ENCODE results near the gene DLGAP1.
"Not testable (repeated sequence)": the region's sequence is repeated elsewhere in the genome, so short reads cannot be mapped to it uniquely, and the experiment has no call there.

DLGAP1 gene

GRCh38 chr18:3590096-3590630, 864.9 kb downstream of the DLGAP1 start:
- TF ChIP-seq CTCF (IDR thresholded peaks at IDR 0.05) = no peak
- no peak for TF ChIP-seq ZFX (IDR thresholded peaks at IDR 0.05; ENCODE audit: borderline replicate concordance)
- H3K27ac ChIP-seq = no peak overlapping the region

- TF ChIP-seq ZFX (IDR thresholded peaks at IDR 0.05; ENCODE audit: borderline replicate concordance) (no peak), CTCF (IDR thresholded peaks at IDR 0.05) (peak; percentile 92)
- no peak overlapping the region for H3K27ac ChIP-seq
Measured at GRCh38 chr18:3585656-3586509, 869.2 kb downstream of the DLGAP1 start.

GRCh38 chr18:3584897-3585460, 870.1 kb downstream of the DLGAP1 start:
- H3K27ac ChIP-seq = no peak overlapping the region
- TF ChIP-seq CTCF (IDR thresholded peaks at IDR 0.05) (no peak), ZFX (IDR thresholded peaks at IDR 0.05; ENCODE audit: borderline replicate concordance) (no peak)

- no peak overlapping the region for H3K27ac ChIP-seq
- no peak for TF ChIP-seq CTCF (IDR thresholded peaks at IDR 0.05)
- TF ChIP-seq ZFX (IDR thresholded peaks at IDR 0.05; ENCODE audit: borderline replicate concordance) = no peak
Measured at GRCh38 chr18:3584266-3584861, 870.7 kb downstream of the DLGAP1 start.

GRCh38 chr18:3583873-3584247, 871.2 kb downstream of the DLGAP1 start:
- TF ChIP-seq ZFX (IDR thresholded peaks at IDR 0.05; ENCODE audit: borderline replicate concordance) (no peak), CTCF (IDR thresholded peaks at IDR 0.05) (no peak)
- H3K27ac ChIP-seq = no peak overlapping the region

- not testable (repeated sequence) for H3K27ac ChIP-seq
Measured at GRCh38 chr18:3583106-3583872, 871.8 kb downstream of the DLGAP1 start.

GRCh38 chr18:3581890-3582289, 873.2 kb downstream of the DLGAP1 start:
- no peak for TF ChIP-seq CTCF (IDR thresholded peaks at IDR 0.05)
- no peak for TF ChIP-seq ZFX (IDR thresholded peaks at IDR 0.05; ENCODE audit: borderline replicate concordance)
- H3K27ac ChIP-seq = no peak overlapping the region

GRCh38 chr18:3580523-3581025, 874.5 kb downstream of the DLGAP1 start:
- H3K27ac ChIP-seq = not testable (repeated sequence)
